GM18508 (cell line): ENCODE results near the gene GRIA1.

Experiments used
- ATAC-seq: cut with Tn5 transposase; IDR thresholded peaks from one replicate; pipeline ENCODE4 v1.9.1; 2021; ENCODE audit warnings: moderate number of reproducible peaks; ENCODE audit not compliant: insufficient read depth, unreplicated experiment

The GRIA1 gene

GRCh38 chr5:153767221-153768188, 277.0 kb downstream of the GRIA1 start:
- ATAC-seq, result no peak

GRCh38 chr5:153770066-153770465, 279.6 kb downstream of the GRIA1 start:
- no peak for ATAC-seq

GRCh38 chr5:153774686-153775085, 284.2 kb downstream of the GRIA1 start:
- no peak for ATAC-seq

GRCh38 chr5:153775923-153776322, 285.5 kb downstream of the GRIA1 start:
- no peak for ATAC-seq

- no peak for ATAC-seq
Observed at GRCh38 chr5:153777681-153778581, 287.5 kb downstream of the GRIA1 start.

GRCh38 chr5:153779836-153780235, 289.4 kb downstream of the GRIA1 start:
- ATAC-seq, result no peak

- no peak for ATAC-seq
Observed at GRCh38 chr5:153780876-153781705, 290.6 kb downstream of the GRIA1 start.

- ATAC-seq, result no peak
Observed at GRCh38 chr5:153782589-153783361, 292.3 kb downstream of the GRIA1 start.

GRCh38 chr5:153783362-153783658, 292.8 kb downstream of the GRIA1 start:
- no peak for ATAC-seq

GRCh38 chr5:153784277-153784676, 293.8 kb downstream of the GRIA1 start:
- no peak for ATAC-seq

GRCh38 chr5:153791339-153791738, 300.9 kb downstream of the GRIA1 start:
- no peak for ATAC-seq

- ATAC-seq, result no peak
Observed at GRCh38 chr5:153792305-153792704, 301.8 kb downstream of the GRIA1 start.

GRCh38 chr5:153793699-153794098, 303.2 kb downstream of the GRIA1 start:
- no peak for ATAC-seq

- ATAC-seq, result no peak
Observed at GRCh38 chr5:153794327-153794726, 303.9 kb downstream of the GRIA1 start.

GRCh38 chr5:153796527-153796926, 306.1 kb downstream of the GRIA1 start:
- no peak for ATAC-seq

GRCh38 chr5:153797484-153797883, 307.0 kb downstream of the GRIA1 start:
- ATAC-seq, result peak; percentile 76

GRCh38 chr5:153798830-153799229, 308.4 kb downstream of the GRIA1 start:
- ATAC-seq, result no peak

- no peak for ATAC-seq
Observed at GRCh38 chr5:153799466-153799865, 309.0 kb downstream of the GRIA1 start.

GRCh38 chr5:153802050-153802821, 311.8 kb downstream of the GRIA1 start:
- ATAC-seq, result no peak
